HG03460 (cell line): ENCODE results near the gene IPP.
"Not testable (repeated sequence)": the region's sequence is repeated elsewhere in the genome, so short reads cannot be mapped to it uniquely, and the experiment has no call there.

Experiments used
- ATAC-seq: cut with Tn5 transposase; IDR thresholded peaks from one replicate; pipeline ENCODE4 v1.9.1; 2021; ENCODE audit not compliant: unreplicated experiment

The IPP gene

DNA sequence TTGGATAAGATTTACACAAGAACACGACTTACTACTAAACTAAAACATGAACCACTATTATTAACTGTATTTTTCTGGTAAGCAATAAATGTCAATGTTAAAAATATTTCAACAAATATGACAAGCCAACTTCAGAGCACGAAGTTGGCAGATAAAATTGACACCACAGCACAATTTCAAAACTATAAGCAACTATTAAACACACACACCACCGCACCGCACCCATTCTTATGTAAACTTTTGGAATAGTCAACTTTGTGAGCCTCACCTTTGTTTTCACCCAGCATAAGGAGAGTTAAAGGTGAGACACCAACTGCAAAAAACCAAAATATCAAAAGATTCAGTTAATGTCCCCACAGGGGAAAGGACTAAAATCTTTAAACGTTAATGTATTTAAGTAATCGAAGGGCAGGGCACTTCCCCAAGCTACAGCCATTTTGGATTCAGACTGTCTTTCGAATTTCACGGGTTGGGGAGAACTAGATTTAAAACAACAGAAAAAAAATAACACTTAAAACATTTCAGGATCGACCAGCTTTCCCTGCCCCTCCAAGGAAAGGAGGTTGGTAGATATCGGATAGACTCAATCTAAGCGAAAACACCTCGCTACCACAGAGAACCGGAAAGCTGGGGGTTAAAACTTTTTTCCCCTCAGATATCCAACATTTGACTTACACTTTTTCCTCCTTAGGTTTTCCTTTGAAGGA, 65.0 kb downstream of the IPP start:
- no peak for ATAC-seq

DNA sequence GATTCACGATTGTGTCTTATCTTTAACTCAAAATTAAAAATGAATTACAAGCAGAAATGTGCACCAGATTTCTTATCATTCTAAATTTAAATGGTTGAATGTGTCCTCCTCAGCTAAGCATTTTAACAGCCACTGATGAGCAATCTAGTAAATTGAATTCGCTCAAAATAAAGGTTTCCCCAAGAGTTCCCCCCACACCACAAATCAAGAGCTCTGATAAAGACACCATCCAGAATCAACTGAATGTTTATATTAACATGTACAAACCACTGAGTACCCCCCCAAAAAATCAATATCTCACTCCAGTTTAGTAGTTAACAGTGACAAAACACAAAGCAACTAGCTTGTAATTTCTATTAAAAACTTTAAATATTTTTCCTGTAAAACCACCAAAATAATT, 66.1 kb downstream of the IPP start:
- no peak for ATAC-seq

DNA sequence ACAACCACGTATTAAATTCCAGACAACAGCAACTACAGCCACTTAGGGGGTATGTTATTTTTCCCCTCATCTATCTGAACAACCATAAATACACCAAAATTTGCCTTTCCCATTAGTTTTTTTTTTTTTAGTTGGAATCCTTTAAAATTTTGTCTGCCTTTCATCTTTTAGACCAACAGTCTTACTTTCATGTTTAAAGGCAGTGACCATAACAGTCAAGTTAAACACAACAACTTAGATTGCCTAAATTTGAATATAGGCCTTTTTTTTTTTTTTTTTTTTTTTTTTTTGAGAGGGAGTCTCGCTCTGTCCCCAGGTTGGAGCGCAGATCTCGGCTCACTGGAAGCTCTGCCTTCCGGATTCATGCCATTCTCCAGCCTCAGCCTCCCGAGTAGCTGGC, 67.5 kb downstream of the IPP start:
- no peak for ATAC-seq

DNA sequence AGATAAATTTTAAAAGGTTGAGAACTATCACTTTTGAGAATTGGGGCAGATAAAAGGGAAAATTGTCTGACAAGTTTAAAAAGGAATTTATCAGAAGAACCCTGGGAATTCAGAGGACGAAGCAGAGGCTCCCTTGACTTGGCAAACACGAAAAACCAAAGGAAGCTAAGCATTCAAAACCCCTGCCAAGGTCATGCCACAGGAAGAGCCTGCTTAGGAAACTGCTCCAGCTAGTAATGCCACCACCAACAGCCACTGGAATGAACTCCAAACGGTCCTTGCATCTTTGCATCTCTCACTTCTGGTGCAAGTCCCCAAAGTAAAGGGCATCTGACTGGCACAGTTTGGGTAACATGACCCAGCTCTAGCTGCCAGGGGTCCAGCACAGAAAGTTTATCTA, 71.3 kb downstream of the IPP start:
- ATAC-seq, result no peak

DNA sequence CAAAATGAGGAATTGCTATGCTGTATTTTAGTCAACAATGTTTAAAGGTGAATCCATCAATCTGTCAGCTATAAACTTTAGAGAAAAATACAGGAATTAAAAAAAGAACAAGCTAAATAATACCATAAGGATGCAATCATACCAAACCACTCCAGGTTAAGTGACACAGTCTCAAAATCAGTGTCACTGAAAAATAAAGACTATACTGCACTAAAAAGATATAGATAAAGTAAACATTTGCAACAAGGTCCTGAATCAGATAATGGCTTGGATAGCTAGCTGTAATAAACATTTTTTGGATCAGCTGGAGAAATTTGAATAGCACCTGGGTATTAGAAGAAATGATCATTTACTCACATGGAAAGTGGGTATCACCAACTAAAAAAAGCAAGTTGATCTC, 72.0 kb downstream of the IPP start:
- ATAC-seq, result no peak

DNA sequence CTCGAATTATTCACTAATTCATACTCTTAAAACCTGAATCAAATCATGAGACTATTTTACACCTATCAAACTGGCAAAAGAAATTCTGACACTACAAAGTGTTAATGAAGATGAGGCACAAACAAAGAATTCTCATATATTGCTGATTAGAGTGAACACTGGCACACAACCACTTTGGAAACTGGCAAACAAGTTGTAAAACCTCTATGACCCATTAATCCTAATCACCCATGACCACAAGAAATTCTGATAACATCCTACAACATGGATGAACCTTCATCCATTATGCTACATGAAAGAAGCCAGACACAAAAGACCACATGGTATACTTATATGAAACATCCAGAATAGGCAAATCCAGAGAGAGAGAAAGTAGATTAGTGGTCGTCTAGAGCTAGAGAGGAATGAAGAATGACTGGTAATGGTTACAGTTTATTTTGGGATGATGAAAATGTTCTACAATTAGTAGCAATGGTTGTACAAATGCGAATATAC, 72.7 kb downstream of the IPP start:
- ATAC-seq, result no peak

DNA sequence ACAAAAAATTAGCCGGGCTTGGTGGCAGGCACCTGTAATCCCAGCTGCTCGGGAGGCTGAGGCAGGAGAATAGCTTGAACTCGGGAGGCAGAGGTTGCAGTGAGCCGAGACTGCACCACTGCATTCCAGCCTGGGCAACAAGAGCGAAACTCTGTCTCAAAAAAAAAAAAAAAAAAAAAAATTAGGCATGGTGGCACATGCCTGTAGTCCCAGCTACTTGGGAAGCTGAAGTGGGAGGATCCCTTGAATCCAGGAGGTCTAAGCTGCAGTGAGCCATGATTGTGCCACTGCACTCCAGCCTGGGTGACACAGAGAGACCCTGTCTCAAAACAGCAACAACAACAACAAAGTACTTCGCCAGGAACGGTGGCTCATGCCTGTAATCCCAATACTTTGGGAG, 73.9 kb downstream of the IPP start:
- not testable (repeated sequence) for ATAC-seq

DNA sequence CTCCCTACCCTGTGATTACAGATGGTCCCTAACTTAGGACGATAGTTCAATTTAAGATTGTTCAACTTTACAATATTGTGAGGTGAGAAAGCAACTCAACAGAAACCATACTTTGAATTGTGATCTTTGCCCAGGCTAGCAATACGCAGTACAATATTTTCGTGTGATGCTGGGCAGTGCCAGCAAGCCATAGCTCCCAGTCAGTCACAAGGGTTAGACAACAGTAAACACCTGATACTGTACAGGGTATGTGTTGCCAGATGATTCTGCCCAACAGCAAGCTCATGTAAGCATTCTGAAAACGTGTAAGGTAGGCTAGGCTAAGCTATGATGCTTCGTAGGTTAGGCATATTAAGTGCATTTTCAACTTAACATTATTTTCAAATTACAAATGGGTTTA, 76.0 kb downstream of the IPP start:
- no peak for ATAC-seq

DNA sequence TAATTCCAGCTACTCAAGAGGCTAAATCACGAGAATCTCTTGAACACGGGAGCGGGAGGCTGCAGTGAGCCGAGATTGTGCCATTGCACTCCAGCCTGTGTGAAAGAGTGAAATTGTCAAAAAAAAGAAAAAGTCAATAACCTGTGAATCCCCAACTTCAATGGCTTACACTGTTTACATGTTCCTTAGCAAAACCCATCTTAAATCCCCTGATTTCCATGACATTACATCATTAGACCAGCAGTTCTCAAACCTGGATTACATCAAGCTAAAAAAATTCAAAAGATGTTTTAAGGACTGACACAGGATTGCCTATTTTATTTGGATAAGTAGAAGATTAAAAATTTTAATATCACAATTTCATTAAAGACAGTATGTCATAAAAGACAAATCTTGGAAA, 76.5 kb downstream of the IPP start:
- no peak for ATAC-seq

DNA sequence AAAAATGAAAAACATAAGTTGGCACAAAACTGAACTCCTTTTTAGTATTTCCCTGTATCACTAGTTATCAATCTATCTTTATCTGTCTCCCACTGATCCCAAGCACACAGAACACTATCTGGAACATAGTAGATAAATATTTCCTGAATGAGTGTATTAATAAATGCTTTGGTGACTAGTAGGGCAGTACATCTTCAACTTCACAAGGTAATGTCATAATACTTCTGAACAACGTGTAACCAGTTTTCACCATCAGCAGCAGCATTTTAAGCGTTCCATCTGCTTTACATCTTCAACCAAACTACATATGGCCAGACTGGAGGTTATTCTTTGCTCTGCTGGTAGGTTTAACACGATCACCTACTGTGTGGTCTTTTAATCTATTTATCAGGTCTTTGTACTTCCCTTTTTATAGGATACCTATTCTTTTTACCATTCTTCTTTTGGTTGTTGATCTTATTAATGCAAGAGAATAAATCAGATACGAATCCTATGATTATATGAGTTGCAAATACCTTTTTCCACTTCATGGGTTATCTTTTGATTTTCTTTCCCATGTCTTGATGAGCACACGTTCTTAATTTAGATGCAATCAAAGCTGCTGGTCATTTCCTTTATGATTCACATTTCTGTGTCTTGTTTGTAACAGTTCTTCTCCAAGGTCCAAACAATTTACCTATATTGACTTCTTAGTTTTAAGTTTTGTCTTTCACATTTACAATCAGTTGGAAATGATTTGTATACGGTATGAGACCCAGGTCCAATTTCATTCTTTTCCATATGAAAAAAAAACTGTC, 80.4 kb downstream of the IPP start:
- ATAC-seq, result no peak

DNA sequence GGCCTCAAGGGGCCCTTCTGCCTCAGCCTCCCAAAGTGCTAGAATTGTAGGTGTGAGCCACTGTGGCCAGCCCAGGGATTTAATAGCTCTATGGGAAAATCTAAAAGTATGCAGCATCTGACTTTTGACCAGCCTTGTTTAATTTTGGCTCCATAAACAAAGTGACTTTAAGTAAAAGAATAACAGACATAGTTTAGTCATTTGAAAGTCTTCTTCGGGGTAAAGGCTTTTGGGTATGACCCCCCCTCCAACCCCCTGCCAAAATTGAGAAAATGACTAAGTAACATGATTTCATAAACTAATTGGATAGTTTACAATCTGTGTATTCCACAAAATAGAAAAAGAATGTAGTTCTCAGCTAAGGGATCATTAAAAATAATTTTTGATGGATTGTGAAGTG, 81.1 kb downstream of the IPP start:
- no peak for ATAC-seq

DNA sequence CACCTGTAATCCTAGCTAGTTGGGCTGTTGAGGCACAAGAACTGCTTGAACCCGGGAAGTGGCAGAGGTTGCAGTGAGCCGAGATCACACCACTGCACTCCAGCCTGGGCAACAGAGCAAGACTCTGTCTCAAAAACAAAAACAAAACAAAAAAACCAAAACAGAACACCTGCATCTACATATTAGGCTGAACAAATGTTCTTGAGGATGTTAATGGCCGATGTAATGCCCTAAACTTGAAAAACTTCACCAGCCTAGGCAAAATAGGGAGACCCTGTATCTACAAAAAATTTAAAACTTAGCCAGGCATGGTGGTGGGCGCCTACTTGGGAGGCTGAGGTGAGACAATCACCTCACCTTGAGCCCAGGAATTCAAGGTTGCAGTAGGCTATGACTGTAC, 81.9 kb downstream of the IPP start:
- ATAC-seq, result no peak

DNA sequence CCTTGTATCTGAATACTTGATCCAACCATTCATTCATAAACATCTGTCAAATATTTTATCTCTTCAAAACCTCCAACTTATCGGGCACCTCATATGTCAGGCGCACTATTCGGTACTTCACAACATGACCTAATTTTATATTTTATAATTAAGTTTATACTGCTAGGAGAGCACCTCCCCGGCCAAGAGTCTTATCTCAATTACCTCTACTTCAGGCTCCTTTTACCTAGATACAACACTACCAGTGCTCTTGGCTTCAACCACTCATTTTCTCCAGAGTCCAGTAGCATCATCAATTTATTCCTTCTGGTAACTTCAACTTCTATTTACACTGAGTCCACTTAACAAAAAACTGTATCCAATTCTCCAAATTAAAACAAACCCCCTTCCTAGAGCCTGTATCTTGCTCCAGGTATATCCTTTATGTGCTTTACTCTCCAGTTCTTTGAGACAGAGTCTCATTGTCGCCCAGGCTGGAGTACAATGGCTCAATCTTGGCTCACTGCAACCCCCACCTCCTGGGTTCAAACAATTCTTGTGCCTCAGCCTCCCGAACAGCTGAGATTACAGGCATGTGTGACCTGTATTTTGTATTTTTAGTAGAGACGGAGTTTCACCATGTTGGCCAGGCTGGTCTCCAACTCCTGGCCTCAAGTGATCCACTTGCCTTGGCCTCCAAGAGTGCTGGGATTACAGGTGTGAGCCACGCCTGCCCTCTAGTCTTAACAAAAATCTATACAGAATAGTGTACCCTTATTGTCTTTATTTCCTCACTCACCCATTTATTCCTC, 82.9 kb downstream of the IPP start:
- no peak for ATAC-seq

DNA sequence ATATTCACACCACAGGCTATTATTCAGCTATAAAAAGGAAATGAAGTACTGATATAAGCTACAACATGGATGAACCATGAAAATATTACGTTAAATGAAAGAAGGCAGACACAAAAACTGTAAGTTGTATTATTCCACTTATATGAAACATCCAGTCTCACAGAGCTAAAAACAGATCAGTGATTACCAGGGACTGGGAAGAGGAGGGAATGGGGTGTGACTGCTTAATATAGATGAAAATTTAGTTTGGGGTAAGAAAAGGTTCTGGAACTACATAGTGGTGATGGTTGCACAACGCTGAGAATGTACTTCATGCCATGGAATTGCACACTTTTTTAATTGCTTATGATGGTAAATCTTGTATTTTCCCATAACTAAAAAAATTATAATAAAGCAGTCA, 83.6 kb downstream of the IPP start:
- no peak for ATAC-seq

DNA sequence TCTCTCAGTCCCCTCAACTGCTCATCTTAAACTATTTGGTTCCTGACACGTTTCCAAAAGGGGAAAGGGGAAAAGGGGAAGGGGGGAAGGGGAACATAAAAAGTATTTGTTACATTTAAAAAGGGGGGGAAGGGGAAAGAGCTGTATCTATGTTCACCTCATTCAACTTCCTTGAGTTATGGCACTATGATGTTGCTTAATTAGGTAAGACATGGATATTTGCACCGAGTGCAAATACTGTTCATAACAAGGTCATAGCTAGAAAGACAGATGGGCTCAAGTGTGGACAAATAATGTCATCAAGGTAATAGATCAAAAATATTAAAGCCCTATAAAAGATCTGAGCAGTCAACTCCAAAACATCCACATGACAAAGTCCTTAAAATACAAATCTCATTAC, 90.1 kb downstream of the IPP start:
- no peak for ATAC-seq

DNA sequence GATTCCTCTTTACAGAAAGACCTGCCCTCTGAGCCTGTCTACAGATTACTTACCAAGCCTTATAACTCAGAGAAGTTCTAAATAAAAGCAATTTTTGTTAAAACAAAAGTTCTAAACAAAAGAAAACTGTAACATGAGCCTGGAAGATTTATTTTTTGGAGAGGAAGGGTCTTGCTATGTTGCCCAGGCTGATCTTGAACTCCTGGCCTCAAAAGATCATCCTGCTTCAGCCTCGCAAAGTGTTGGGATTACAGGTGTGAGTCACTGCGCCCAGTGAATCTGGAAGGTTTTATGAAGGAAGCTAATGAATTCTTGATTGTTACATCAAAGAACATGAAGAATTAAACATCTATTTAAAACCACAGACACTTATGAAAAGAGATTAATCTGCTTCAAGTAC, 91.2 kb downstream of the IPP start:
- ATAC-seq, result no peak

DNA sequence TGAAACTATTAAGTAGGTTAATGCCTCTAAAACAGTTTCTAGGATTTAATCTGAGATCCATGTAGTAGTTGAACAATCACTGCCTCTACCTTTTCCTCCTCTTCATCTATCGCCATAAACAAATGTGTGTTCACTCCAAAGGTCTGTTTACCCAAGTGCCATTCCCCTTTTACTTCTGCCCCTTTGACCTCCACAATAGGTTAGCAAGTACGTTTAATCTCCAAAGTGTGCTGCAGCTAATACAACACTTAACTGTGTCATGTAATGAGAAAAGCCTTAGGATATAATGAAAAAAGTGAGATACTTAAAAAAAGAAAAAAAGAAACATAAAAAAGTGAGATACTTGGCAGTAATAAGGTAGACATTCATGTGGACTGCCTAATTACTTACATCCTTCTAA, 92.3 kb downstream of the IPP start:
- no peak for ATAC-seq

DNA sequence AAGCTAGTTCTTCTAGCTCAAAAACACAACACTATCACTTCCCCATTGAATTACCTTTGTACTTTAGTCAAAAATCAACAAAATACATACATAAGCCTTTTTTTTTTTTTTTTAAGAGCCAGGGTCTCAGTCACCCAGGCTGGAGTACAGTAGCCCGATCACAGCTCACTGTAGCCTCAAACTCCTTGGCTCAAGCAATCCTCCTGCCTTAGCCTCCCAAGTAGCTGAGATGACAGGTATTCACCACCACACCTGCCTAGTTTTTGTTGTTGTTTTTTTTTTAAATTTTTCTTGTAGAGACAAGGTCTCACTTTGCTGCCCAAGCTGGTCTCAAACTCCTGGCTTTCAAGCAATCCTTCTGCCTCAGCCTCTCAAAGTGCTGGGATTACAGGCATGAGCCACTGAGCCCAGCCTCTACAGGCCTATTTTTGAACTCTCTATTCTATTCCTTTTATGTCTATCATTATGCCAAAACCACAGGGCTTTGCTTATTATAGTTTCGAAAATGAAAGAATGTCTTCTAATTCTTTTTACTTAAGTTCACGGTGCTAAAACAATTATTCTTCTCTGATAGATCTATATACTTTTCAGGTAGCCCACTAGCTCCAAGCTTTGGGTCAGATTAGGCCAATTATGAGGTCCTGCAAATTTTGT, 93.8 kb downstream of the IPP start:
- no peak for ATAC-seq

DNA sequence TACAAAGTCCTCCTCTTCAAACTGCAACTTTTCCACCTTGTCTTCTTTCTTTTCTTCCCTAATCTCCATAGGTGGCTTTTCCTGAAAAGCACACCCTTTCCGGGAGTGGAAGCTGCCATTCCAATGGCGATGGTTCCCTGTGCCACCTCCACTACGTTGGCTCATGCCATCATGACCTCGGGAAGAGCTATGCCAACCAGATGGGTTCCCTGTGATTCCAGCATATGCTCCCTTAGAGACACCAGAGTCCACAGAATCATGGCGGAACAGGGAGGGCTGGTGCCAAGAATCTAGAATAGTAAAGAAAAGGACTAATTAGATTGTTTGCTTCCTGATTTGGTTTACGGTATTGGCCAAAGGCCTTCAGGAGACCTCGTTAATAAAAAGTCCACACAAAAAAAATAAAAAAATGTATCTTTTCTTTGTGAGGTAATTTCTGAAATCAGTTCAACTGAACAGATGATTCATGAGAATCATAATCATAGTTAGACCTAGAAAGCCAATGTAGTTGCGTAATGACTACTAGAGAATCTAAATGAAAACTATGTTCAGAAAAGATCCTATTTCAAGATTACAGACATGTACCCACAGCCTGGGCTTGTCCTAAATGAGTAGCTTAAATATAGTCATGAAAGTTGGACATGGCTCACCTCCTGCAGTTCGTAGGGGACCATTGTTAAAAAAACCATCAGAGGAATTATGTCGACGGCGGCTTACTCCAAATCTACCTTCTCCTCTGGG, 95.7 kb downstream of the IPP start:
- no peak for ATAC-seq
